ELR (cell line): Measurements from ENCODE around the gene SPTBN4.

Experiments used
- DNase-seq: peaks from one replicate; pipeline ENCODE4 v3.0.0-alpha.2; 2015; ENCODE audit warnings: low read depth

SPTBN4 gene

DNA sequence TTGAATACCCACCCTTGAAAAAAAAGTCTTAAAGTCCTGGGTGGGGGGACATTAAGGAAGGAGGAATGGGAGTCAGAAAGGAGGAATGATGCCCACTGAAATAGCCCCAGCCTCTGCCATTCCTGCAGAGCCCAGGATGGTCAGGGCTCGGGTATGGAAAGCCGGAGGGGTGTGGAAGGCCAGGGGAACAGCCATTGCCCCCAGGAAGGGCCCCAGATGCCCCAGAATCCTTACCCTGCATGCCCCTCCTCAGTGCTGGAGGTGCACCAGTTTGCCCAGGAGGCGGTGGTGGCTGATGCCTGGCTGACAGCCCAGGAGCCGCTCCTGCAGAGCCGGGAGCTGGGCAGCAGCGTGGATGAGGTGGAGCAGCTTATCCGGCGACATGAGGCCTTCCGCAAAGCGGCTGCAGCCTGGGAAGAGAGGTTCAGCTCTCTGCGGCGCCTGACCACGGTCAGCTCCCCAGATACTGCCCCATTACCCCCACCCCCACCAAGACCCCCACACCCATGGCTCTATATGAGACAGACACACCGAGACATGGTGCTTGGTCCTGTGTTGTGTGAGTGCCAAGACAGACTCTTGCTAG lies 99.2 kb downstream of the SPTBN4 start:
- DNase-seq = no peak

DNA sequence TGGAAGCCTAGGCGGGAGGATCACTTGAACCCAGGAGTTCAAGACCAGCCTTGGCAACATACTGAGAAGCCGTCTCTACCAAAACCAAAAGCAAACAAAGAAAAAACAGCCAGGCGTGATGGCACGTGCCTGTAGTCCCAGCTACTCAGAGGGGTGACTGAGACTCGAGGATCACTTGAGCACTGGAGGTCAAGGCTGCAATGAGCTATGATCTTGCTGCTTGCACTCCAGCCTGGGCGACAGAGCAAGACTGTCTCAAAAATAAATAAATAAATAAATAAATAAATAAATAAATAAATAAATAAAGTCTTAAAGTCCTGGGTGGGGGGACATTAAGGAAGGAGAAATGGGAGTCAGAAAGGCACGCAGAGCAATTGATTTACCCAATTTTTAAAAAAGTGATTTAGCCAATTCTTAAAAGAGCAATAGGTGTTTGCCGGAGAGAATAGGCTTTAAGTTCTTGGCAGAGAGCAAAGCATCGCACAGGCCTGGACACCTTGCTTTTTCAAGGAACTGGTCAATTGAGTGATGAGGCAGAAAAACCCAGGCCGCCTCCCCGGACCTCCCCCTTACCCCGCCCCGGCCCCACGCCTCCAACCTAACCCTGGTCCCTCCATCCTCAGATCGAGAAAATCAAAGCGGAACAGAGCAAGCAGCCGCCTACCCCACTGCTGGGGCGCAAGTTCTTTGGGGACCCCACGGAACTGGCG lies 100.4 kb downstream of the SPTBN4 start:
- DNase-seq = peak; percentile 14

GRCh38 chr19:40567750-40568494 lies 101.1 kb downstream of the SPTBN4 start:
- DNase-seq = no peak

GRCh38 chr19:40570313-40571004 lies 103.7 kb downstream of the SPTBN4 start:
- peak; percentile 99 for DNase-seq

- no peak for DNase-seq
Measured at GRCh38 chr19:40571005-40571318, 104.2 kb downstream of the SPTBN4 start.

GRCh38 chr19:40571831-40572495 lies 105.2 kb downstream of the SPTBN4 start:
- DNase-seq = no peak

DNA sequence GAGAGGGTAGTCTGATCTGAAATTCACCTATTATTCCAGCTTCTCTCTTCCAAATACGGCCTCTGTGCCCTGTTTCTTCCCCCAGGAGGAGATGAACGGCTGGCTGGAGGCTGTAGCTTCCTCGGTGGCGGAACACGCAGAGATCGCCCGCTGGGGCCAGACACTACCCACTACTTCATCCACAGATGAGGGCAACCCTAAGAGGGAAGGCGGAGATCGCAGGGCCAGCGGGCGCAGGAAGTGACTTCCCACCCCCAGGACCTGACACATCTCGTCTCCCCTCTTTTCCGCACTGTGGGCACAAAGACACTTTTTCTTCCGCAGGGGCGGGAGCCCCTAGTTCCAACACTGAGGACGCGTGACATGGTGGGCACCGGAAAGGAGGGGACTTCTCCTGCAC lies 108.5 kb downstream of the SPTBN4 start:
- DNase-seq = no peak

GRCh38 chr19:40576151-40576584 lies 109.4 kb downstream of the SPTBN4 start:
- DNase-seq = no peak

DNA sequence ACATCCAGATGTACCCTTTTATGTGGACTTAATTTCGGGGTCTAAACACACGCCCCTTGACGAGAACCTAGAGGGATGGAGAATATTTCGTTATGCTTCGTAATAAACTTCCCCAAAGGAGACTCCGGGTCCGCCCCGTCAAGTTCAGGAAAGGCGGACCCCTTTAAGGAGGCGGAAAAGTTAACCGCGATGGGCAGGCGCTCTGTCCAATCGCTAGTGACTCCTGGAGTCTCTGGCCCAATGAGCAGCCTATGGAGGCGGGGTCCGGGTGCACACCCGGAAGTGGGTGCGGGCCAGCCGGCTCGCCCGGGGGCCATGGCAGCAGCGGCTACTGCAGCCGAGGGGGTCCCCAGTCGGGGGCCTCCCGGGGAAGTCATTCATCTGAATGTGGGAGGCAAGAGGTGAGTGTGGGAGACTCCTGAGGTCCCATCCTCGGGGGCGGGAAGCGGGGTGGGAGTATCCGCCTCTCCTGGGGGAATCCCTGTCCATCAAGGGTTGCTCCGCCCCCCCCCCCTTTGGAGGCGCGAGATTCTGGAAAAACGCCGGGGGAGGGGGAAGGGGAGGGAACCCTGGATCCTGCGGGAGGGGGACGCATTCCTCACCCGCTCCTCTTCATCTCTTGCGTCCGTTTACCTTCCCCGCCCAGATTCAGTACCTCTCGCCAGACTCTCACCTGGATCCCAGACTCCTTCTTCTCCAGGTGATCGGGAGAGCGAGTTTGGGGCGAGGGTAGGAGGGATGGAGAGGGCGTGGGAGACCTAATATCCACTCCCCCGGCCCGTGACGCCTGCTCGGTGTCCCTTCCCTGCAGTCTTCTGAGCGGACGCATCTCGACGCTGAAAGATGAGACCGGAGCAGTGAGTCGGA lies 110.0 kb downstream of the SPTBN4 start, which contains the start of gene SHKBP1:
TSS of gene SHKBP1 (plus strand) at position 289 of the 867 bp plus-strand sequence. CDS start at position 316, 27 bp downstream.
- DNase-seq = peak; percentile 96

- DNase-seq = peak; percentile 57
Measured at GRCh38 chr19:40578442-40578908, 111.7 kb downstream of the SPTBN4 start.

GRCh38 chr19:40580619-40581018 lies 113.8 kb downstream of the SPTBN4 start:
- DNase-seq = no peak

DNA sequence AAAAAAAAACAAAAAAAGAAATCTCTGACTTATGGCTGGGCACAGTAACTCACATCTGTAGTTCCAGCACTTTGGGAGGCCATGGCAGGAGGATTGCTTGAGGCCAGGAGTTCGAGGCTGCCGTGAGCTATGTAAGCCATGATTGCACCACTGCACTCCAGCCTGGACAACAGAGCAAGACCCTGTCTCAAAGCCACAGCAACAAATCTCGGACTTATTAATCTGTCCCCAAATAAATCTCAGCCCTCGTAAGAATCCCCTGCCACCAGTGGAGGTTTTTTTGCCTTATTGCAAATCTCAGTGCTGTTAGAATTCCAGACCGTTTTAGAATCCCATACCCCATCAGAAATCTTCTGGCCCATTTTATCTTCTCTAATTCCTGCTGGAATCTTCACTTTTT lies 114.7 kb downstream of the SPTBN4 start:
- no peak for DNase-seq

DNA sequence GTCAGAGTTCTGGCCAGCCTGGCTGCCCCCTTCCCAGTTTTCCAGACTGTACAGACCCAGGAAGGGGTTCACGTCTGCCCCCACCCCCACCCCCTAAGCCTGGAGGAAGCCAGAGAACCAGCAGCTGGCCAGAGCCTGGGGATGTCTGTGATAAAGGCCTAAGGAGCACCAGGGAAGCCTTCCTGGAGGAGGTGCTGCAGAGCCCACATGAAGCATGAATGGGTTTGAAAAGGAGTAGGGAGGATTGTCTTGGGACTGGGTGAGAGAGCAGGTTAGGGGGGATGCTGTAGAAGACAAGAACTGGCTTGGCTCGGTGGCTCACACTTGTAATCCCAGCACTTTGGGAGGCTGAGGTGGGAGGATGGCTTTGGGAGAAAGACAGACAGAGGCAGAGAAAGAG lies 115.7 kb downstream of the SPTBN4 start:
- no peak for DNase-seq

DNA sequence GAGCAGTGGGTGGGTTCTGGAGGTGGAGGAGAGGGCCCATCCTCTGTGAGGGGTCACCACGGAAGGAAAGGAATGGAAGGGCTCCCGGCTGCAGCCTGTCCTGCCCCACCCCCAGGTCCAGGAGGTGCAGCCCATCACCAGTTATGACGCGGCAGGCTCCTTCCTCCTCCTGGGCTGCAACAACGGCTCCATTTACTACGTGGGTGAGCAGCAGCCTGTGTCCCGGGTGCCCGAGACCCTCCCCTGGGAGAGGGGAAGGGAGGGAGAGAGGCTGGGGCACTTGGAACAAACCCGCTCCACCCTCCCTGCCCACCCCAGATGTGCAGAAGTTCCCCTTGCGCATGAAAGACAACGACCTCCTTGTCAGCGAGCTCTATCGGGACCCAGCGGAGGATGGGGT lies 116.5 kb downstream of the SPTBN4 start:
- DNase-seq = no peak

- DNase-seq = peak; percentile 75
Measured at GRCh38 chr19:40584007-40584406, 117.2 kb downstream of the SPTBN4 start.

GRCh38 chr19:40585241-40585981 lies 118.6 kb downstream of the SPTBN4 start:
- DNase-seq = peak; percentile 88

DNA sequence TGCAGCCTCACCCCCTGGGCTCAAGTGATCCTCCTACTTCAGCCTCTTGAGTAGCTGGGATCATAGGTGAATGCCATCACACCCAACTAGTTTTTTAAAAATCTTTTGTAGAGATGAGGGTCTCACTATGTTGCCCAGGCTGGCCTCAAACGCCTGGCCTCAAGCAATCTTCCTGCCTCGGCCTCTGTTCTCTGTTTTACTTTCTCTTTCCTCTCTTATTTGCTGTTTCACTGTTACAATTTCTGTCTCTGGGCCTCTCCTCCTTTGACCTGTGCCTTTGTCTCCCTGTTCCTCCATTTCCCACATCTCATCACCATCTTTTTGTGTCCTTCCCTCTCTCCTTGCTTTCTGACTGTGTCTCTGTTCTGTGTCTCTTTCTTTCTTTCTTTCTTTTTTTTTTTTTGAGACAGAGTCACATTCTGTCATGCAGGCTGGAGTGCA lies 119.2 kb downstream of the SPTBN4 start:
- DNase-seq = no peak

- DNase-seq = no peak
Measured at GRCh38 chr19:40586611-40587010, 119.8 kb downstream of the SPTBN4 start.

- peak; percentile 88 for DNase-seq
Measured at GRCh38 chr19:40588110-40588854, 121.5 kb downstream of the SPTBN4 start.
